ENCODE data around the gene DIO3.

GRCh38 chr14:101594511-101595148 lies 33.3 kb downstream of the DIO3 start:
- TF ChIP-seq ISL1 (CRISPR knock-in tag; IDR thresholded peaks at IDR 0.05) (no peak), ZNF565 (CRISPR knock-in tag; conservative IDR thresholded peaks at IDR 0.05; ENCODE audit: low read depth) (no peak), ZFP3 (CRISPR knock-in tag; IDR thresholded peaks at IDR 0.05) (no peak), PATZ1 (CRISPR knock-in tag; IDR thresholded peaks at IDR 0.05; ENCODE audit: borderline replicate concordance) (no peak), ZNF70 (CRISPR knock-in tag; IDR thresholded peaks at IDR 0.05) (no peak)

Measured in SK-N-SH treated with all-trans-retinoic acid at 6 μM for 48 hours (cell line).